ENCODE data around the gene HSD17B10.

GRCh38 chrX:53433651-53434639, at the start of gene HSD17B10:
- no peak for TF ChIP-seq POLR2A (IDR thresholded peaks at IDR 0.05; ENCODE audit: low read depth)
- TF ChIP-seq, protein P1, sequence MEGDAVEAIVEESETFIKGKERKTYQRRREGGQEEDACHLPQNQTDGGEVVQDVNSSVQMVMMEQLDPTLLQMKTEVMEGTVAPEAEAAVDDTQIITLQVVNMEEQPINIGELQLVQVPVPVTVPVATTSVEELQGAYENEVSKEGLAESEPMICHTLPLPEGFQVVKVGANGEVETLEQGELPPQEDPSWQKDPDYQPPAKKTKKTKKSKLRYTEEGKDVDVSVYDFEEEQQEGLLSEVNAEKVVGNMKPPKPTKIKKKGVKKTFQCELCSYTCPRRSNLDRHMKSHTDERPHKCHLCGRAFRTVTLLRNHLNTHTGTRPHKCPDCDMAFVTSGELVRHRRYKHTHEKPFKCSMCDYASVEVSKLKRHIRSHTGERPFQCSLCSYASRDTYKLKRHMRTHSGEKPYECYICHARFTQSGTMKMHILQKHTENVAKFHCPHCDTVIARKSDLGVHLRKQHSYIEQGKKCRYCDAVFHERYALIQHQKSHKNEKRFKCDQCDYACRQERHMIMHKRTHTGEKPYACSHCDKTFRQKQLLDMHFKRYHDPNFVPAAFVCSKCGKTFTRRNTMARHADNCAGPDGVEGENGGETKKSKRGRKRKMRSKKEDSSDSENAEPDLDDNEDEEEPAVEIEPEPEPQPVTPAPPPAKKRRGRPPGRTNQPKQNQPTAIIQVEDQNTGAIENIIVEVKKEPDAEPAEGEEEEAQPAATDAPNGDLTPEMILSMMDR (IDR thresholded peaks at IDR 0.05), result no peak

Measured in esophagus muscularis mucosa (tissue), 3 donors.